Uterus (tissue), 2 donors: ENCODE results near the gene MDM4.

Experiments
- CTCF ChIP-seq, 4 experiments: fragments of 200-600 bp in 2 of 4; fragments of 450-650 bp in 2 of 4; sonication (generic) in 2 of 4; IDR thresholded peaks; one replicate each; pipeline ENCODE4 v1.5.1; 2016 to 2019; ENCODE audit warnings: antibody characterized with exemption in 4 of 4, mild to moderate bottlenecking in 2 of 4, moderate library complexity in 1 of 4
- POLR2A ChIP-seq, 2 donors: fragments of 450-650 bp; IDR thresholded peaks; one replicate each; pipeline ENCODE4 v1.6.1; 2016; ENCODE audit warnings: antibody characterized with exemption in 2 of 2, mild to moderate bottlenecking in 1 of 2, moderate library complexity in 1 of 2

- no peak for TF ChIP-seq CTCF (IDR thresholded peaks at IDR 0.05)
- no peak for TF ChIP-seq POLR2A (IDR thresholded peaks at IDR 0.05)
Observed at GRCh38 chr1:204523605-204524215, 7.5 kb downstream of the MDM4 start.
